SK-N-MC (cell line): Measurements from ENCODE around the gene CPXM2.

Experiments used
- EZH2 ChIP-seq: fragments of 200-600 bp; sonication (generic); IDR thresholded peaks from one replicate; pipeline ENCODE4 v1.6.1; 2017; ENCODE audit warnings: antibody characterized with exemption
- POLR2AphosphoS5 ChIP-seq: IDR thresholded peaks from 2 replicates; pipeline ENCODE4 v1.6.1; 2012; ENCODE audit warnings: mild to moderate bottlenecking, low read depth, low read length, borderline replicate concordance

DNA sequence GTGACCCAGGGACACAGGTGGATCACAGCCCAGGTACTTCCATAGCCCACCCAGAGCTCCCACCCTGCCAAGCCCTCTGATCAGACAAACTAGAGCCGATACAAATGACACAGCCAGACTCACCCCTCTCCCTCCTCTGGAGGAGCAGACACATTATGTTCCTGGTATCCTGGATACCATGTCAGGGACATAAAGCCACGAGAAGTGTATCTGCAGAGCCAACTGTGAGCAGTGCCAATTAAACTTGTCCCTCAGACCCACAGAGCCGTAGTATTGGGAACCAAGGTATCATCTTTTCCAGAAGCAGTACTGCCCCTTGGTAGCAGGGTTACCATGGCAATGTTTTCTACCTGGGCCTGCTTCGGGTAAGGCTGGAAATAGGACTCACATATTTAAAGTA lies 47.3 kb upstream of the CPXM2 start:
- TF ChIP-seq EZH2 = no peak
- no peak for TF ChIP-seq POLR2AphosphoS5
